DOHH2 (cell line): ENCODE results near the gene ATAD2B.

Experiments
- H3F3A ChIP-seq: fragments of 200-600 bp; sonication (generic), shearing (Covaris generic); 2 replicates; pipeline ENCODE4 v1.6.0; 2016; ENCODE audit warnings: antibody characterized with exemption, mild to moderate bottlenecking; ENCODE audit not compliant: control insufficient read depth, insufficient read depth
- H3K27ac ChIP-seq: fragments of 200-600 bp; sonication (generic); 2 replicates; pipeline ENCODE4 v1.5.1; 2014; ENCODE audit warnings: low read depth, mild to moderate bottlenecking, low read length, moderate library complexity
- H3K27me3 ChIP-seq: fragments of 200-600 bp; sonication (generic); 2 replicates; pipeline ENCODE4 v1.6.1; 2014; ENCODE audit warnings: mild to moderate bottlenecking, low read length, mixed read lengths; ENCODE audit not compliant: control insufficient read depth
- H3K36me3 ChIP-seq: fragments of 200-600 bp; sonication (generic); 2 replicates; pipeline ENCODE4 v1.6.1; 2014; ENCODE audit warnings: mild to moderate bottlenecking, low read length, moderate library complexity, mixed read lengths; ENCODE audit not compliant: control insufficient read depth
- H3K4me1 ChIP-seq: fragments of 200-600 bp; sonication (generic); 2 replicates; pipeline ENCODE4 v1.6.1; 2014; ENCODE audit warnings: mild to moderate bottlenecking, low read length, mixed read lengths; ENCODE audit not compliant: control insufficient read depth
- H3K4me2 ChIP-seq: fragments of 200-600 bp; sonication (generic); 2 replicates; pipeline ENCODE4 v1.6.0; 2014; ENCODE audit warnings: mild to moderate bottlenecking, low read length, moderate library complexity
- H3K4me3 ChIP-seq: fragments of 200-600 bp; sonication (generic); 2 replicates; pipeline ENCODE4 v1.5.1; 2014; ENCODE audit warnings: mild to moderate bottlenecking, low read length, mixed read lengths
- H3K79me2 ChIP-seq: fragments of 200-600 bp; sonication (generic); 2 replicates; pipeline ENCODE4 v1.6.1; 2014; ENCODE audit warnings: mild to moderate bottlenecking, low read length, mixed read lengths; ENCODE audit not compliant: control insufficient read depth
- H3K9me2 ChIP-seq: fragments of 200-600 bp; sonication (generic); replicated peaks from 2 replicates; pipeline ENCODE4 v1.6.1; 2014; ENCODE audit warnings: mild to moderate bottlenecking, low read length, mixed read lengths; ENCODE audit not compliant: control insufficient read depth
- H3K9me3 ChIP-seq: fragments of 200-600 bp; sonication (generic); 2 replicates; pipeline ENCODE4 v1.6.1; 2014; ENCODE audit warnings: antibody characterized with exemption, low read length, mixed read lengths; ENCODE audit not compliant: control insufficient read depth, insufficient read depth
- H4K20me1 ChIP-seq: fragments of 200-600 bp; sonication (generic); 2 replicates; pipeline ENCODE4 v1.6.0; 2014; ENCODE audit warnings: low read depth, mild to moderate bottlenecking, antibody characterized with exemption, low read length, moderate library complexity; ENCODE audit not compliant: control insufficient read depth, insufficient read depth
- EZH2phosphoT487 ChIP-seq: fragments of 200-600 bp; sonication (generic); IDR thresholded peaks from 2 replicates; pipeline ENCODE4 v1.6.1; 2017; ENCODE audit warnings: borderline replicate concordance, mild to moderate bottlenecking, antibody characterized with exemption, low read length, moderate library complexity, mixed read lengths
- TF ChIP-seq, protein P1 (sequence below): fragments of 200-600 bp; sonication (generic); IDR thresholded peaks from one replicate; pipeline ENCODE4 v1.5.1; 2014; ENCODE audit warnings: antibody characterized with exemption, mild to moderate bottlenecking, low read depth, low read length; ENCODE audit not compliant: poor library complexity, severe bottlenecking

ATAD2B gene

DNA sequence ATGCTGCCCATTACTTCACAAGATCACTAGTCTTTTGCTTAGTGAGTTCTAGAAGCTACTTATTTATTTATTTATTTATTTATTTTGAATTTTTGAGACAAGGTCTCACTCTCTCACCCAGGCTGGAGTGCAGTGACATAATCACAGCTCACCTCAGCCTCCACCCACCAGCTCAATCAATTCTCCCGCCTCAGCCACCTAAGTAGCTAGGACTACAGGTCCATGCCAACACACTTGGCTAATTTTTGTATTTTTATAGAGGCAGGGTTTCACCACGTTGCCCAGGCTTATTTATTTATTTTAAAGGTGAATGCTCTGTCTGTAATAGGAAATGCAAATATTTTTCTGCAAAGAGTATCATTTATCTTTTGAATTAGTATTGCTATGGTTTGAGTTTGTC, 67.7 kb downstream of the ATAD2B start:
- no peak for TF ChIP-seq EZH2phosphoT487
- TF ChIP-seq, protein P1, sequence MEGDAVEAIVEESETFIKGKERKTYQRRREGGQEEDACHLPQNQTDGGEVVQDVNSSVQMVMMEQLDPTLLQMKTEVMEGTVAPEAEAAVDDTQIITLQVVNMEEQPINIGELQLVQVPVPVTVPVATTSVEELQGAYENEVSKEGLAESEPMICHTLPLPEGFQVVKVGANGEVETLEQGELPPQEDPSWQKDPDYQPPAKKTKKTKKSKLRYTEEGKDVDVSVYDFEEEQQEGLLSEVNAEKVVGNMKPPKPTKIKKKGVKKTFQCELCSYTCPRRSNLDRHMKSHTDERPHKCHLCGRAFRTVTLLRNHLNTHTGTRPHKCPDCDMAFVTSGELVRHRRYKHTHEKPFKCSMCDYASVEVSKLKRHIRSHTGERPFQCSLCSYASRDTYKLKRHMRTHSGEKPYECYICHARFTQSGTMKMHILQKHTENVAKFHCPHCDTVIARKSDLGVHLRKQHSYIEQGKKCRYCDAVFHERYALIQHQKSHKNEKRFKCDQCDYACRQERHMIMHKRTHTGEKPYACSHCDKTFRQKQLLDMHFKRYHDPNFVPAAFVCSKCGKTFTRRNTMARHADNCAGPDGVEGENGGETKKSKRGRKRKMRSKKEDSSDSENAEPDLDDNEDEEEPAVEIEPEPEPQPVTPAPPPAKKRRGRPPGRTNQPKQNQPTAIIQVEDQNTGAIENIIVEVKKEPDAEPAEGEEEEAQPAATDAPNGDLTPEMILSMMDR: no peak
- H3K27me3 ChIP-seq: no peaks in the 10 kb centered on the region
- peaks cover 5% of the 10 kb centered on the region for H3F3A ChIP-seq
- H3K9me2 ChIP-seq: no peaks in the 10 kb centered on the region
- no peaks in the 10 kb centered on the region for H4K20me1 ChIP-seq
- no peak overlapping the region for H3K27ac ChIP-seq
- H3K9me3 ChIP-seq: no peaks in the 10 kb centered on the region
- H3K4me3 ChIP-seq: no peak overlapping the region
- peaks cover 16% of the 10 kb centered on the region; the same call in 1 of the 2 replicates for H3K36me3 ChIP-seq
- peaks cover 26% of the 10 kb centered on the region for H3K4me1 ChIP-seq
- H3K79me2 ChIP-seq: no peaks in the 10 kb centered on the region
- no peak overlapping the region for H3K4me2 ChIP-seq

DNA sequence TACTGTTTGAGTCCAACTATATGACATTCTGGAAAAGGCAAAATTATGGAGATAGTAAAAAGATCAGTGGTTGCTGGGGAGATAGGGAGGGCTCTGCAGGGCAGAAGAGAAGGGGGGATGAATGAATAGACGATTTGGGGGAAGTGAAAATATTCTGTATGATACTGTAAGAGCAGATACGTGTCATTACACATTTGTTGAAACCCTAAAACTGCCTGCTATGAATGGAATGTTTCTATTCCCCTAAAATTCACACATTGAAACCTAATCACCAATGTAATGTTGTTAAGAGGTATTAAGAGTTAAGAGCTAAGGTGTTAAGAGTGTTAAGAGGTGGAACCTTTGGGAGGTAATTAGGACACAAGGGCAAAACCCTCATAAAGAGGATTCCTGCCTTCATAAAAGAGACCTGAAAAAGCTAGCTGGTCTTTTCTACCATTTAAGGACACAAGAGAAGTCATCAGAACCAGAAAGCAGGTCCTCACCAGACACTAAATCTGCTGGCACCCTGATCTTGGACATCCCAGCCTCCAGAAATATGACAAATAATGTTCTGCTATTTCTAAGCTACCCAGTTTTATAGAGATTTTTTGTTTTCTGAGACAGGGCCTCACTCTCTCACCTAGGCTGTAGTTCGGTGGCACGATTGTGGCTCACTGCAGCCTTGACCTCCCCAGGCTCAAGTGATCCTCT, 76.2 kb downstream of the ATAD2B start:
- Histone ChIP-seq H3K36me3 (no peaks in the 10 kb centered on the region), H3F3A (no peaks in the 10 kb centered on the region), H3K79me2 (no peaks in the 10 kb centered on the region), H3K27ac (no peak overlapping the region), H3K9me2 (no peaks in the 10 kb centered on the region), H3K9me3 (no peaks in the 10 kb centered on the region), H3K4me3 (no peak overlapping the region), H3K27me3 (no peaks in the 10 kb centered on the region), H3K4me2 (peak overlapping the region; percentile 31; the same call in 1 of the 2 replicates), H3K4me1 (peaks cover 10% of the 10 kb centered on the region), H4K20me1 (no peaks in the 10 kb centered on the region)
- TF ChIP-seq, protein P1: no peak
- no peak for TF ChIP-seq EZH2phosphoT487

DNA sequence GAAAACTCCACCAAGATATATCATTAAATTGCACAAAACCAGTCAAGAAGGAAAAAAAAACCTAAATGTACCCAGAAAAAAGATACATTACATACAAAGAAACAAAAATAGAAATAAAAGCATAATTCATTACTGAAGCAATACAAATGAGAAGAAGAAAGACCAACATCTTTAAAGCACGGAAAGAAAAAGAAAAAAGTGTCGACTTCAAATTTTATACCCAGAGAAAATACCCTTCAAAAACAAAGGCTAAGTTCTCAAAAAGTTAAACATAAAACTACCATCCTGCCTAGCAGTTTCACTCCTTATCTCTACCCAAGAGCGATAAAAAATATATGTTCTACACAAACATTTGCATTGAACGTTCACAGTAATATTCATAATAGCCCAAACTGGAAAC, 82.0 kb downstream of the ATAD2B start:
- Histone ChIP-seq H4K20me1 (no peaks in the 10 kb centered on the region), H3K4me1 (no peaks in the 10 kb centered on the region), H3K4me2 (no peak overlapping the region), H3K9me3 (no peaks in the 10 kb centered on the region), H3F3A (no peaks in the 10 kb centered on the region), H3K4me3 (no peak overlapping the region), H3K27me3 (no peaks in the 10 kb centered on the region), H3K79me2 (no peaks in the 10 kb centered on the region; the same call in 1 of the 2 replicates), H3K27ac (no peak overlapping the region), H3K9me2 (no peaks in the 10 kb centered on the region; the same call in 1 of the 2 replicates), H3K36me3 (no peaks in the 10 kb centered on the region)
- no peak for TF ChIP-seq EZH2phosphoT487
- TF ChIP-seq, protein P1: no peak
